Measurements from ENCODE around the gene MYO3B.
A peak's percentile ranks its signal among the peaks of the same experiment; 100 is the strongest.
"Not testable (repeated sequence)": the region's sequence is repeated elsewhere in the genome, so short reads cannot be mapped to it uniquely, and the experiment has no call there.

Gene MYO3B

DNA sequence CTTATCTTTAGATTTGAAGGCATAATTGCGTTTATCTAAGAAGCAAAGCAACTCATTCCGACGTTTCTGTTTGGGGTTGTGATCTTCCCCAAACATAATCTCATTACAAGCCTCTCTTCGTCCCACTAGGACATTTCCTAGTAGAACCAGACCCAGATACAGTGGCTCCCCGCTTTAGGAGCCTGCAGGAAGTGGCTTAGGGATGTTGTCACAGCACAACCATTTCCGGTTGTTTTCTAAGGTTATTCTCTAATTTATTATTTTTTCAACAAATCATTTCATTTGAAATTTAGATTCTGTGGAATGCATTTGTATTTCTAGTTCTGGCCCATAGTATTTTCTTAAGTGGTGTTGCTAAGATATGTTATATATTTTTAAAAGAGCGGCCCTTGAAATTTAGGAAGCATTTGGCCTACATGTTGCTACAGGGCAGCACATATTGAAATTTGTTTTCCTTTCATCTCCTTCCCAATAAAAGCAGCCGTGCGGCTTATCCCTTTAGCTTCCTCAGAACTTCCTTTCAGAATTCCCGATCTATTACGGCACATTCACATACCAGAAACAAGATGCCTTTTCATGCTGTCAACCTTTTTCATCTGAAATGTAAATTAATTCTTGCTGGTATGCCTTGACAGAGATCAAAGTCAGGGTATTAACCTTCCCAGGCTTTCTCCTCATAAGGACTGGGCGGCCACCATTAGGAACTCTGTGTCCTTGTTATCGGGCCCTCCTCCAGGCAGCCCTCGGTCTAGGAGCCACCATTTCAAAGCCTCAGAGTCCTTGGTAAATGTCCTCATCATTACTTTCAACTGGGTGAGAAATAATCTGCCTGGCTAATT, 326.2 kb downstream of the MYO3B start:
- no peak for DNase-seq (ENCODE audit: low read depth in 3 of 3)

DNA sequence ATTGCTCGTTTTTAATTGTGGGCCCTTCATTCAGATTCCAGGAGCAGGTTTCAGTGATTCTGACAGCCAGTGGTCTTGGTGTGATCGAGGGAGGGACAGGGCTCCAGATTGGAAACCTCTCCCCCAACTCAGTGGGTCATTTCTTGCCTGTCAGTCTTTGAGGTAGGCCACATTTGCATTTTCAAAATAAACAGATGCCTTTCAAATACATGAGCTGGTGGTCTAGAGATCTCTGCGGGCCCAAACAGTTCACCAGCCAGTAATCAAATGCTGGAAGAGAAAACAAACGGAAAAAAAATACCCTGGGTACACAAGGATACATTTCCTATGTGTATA, 326.8 kb downstream of the MYO3B start:
- no peak for DNase-seq (ENCODE audit: low read depth in 3 of 3)

DNA sequence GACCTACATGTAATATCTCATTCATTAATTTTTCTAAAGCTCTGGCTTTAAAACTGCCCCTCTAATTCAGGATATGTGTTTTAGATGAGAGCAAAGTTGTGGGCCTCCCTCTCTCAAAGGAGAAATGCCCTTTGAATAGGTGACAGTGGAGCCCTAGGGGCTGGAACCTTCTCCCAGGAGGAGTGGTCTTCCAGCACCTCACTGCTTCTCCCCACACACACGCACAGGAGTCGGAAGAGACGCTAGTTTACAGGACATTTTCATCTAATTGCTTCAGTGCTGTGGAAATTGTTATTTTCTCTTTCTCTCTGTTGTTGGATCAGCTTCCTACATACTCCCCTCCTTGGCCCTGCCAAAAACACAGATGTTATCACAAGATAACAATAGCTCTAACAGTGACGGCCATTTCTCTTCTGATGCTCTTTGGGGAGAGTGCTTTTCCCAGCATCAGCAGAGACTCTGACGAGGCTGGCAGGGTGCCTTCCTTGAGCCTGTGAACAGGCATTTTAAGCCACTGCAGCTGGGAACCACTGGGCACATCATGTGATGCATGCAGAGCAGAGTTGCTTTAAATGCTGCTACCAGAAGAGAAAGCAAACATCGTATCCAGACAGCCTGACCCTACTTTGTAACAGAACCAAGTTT, 327.8 kb downstream of the MYO3B start:
- no peak for DNase-seq (ENCODE audit: low read depth in 3 of 3)

DNA sequence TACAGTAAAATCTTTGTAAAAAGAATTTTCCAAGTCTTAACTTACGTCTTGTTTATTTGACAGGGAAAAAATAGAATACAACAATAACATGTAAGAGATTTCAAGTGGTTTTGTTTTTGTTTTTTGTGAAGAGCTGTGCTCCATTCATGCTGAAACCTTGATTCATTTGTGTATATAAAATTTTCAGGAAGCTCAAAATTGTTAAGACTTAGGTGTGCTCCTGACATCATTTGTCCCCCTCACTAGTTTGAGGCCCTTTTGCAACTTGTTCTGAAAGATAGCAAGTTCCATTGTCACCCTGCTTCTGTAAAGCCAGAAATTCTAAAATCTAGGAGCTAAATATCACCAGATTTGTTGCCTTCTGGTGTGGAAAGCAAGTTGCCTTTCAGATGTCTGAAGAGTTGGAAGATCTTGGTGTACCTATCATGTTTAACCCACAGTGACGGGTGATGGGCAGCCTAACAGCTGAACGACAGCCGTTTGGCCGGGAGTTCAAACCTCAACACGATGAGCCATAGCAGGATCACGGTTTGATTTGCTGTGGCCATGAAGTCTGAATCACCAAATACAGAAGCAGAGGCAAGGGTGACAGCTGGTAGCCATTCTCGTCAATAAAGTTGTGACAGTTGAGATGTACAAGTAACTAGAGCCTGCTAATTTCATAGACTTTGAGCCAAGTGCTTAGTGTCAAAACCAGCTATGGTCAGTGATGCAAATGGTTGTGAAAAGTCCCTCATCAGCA, 331.7 kb downstream of the MYO3B start:
- peak in 1 of 3 donors; percentile 12 for DNase-seq (ENCODE audit: low read depth in 3 of 3)

DNA sequence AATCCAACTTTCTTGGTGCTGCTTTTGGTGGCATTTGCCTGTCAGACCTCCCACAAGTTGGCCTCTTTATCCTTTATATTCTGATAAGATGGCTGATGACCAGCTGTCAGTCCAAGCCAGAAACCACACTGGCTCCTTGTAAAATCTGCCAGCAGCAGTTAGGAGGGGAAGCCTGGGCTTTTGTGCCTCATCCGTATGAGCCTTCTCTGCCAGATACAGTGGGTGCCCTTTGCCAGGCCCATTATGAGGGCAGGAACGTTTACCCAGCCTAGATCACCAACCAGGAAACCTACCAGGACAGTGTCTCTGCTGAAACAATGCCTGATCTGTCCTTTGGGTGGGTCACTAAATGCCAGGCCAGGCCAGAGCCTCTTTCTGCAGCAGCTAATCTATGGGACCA, 334.3 kb downstream of the MYO3B start:
- no peak for DNase-seq (ENCODE audit: low read depth in 3 of 3)

DNA sequence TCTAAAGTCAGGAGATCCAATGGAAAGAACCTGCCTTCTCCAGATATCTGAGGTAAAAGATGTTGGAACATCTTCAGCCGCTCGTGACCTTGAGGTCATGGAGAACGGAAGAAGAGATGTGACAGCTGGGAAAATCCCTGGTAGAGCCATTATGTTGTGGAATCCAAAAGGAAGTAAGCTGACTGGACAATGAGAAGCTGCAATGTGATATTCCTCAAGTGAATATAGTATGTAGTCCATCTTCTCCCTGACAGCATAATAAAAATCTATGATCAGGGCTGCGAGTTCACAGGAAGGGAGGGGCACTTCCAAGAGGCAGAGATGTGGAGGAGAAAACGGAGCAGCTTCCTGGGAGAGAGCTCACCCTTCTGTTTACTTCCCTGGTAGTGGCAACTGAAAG, 336.2 kb downstream of the MYO3B start:
- no peak for DNase-seq (ENCODE audit: low read depth in 3 of 3)

DNA sequence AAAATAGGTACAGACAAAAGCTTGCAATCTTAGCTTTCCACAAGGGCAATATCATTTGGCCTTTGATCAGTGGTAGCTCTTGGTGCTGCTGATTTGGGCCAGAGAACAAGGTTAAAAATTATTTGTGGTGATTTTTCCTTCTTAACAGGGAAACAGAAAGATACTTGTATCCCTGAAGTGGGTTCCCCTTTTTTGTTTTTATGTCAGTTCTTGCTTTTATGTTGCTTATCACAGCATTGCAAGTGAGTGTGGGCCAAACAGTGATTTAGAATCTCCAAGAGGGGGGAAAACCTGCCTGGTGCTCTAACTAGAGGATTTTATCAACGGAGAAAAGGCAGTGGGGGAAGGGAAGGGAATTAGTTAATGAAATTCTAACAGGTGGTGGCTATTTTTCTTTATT, 339.6 kb downstream of the MYO3B start:
- no peak for DNase-seq (ENCODE audit: low read depth in 3 of 3)

DNA sequence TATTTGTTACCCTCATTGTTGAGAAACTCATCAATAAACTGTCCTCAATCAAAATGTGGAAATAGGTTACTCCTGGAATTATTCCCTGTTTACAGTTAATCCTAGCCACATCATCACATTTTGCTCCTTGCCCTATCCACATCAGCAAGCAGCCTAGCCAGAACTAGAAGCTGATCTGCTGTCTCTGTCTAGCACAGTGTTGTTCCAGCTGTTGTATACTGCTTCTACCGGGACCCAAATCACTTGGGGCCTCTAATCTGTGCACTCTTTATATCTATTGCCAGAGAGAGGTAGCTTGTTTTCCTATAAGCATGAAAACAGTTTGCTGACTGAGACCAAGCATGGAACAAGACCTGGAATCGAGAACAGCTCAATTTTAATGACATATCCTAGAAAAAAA, 341.0 kb downstream of the MYO3B start:
- DNase-seq (ENCODE audit: low read depth in 3 of 3), result no peak

DNA sequence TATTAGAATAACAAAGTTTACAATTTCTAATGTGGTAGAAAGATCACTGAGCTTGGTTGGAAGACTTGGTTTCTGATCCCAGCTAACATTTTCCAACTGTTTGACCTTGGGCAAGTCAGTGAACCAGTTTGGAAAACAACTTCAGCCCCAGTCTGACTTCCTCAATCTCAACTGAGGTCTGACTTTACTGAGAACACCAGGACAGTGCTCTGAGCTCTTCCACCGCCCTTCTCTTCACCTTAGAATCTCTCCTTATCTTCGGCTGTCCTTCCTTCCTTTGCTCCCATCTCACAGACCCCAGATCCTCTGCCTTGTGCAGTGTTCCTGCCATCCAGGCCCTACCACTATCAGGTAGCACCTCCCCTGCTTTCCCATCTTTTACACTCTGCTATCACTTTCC, 343.4 kb downstream of the MYO3B start:
- no peak for DNase-seq (ENCODE audit: low read depth in 3 of 3)

DNA sequence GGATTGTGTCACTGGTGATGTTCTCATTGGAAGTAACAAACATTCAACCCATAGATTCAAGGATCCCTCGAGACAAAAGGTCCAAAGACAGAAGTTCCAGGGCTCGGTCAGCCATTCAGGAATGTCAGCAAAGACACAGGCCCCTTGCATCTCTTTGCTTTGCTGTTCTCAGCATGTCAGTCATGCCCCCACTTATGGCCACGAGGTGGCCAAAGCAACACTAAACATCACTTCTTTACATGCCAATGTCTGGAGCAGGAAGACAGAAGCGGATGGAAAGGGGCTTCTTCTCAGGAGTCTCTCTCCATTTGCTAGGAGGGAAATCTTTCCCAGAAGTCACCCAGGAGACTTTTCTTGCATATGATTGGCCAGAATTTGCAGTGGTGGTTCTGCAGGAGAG, 345.6 kb downstream of the MYO3B start:
- DNase-seq (ENCODE audit: low read depth in 3 of 3), result no peak

DNA sequence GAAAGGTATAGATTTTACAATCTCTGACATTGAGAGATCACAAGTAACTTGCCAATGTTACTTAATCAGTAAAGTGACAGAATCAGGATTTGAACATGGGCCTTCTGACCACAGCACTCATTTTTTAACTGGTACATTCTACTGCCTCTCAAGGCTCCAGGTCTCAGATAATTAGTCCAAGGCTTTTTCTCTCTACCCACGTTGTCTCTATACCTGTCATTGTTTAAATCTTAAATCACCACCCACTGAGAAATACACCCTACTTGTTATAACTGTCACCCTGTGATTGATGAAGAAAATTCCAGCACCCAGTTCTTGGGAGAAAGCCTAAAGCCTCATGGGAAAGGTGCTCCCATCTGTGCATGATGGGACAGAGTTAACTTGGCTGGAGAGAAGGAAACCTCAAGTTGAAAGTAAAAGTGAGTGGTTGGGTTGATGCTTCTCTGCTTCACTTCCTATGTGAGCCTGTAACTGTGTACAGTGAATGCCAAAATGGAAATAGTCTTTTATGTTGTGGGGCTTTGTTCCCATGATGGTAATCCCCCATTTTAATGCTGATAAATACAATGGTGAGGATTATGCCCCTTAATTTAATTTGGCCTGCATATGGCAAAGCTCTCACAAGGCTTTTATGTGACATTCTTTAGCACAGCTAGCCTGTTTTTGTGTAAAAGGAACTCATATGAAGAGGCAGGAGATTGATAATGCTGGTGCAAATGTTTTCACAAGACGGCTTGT, 347.1 kb downstream of the MYO3B start:
- no peak for DNase-seq (ENCODE audit: low read depth in 3 of 3)

DNA sequence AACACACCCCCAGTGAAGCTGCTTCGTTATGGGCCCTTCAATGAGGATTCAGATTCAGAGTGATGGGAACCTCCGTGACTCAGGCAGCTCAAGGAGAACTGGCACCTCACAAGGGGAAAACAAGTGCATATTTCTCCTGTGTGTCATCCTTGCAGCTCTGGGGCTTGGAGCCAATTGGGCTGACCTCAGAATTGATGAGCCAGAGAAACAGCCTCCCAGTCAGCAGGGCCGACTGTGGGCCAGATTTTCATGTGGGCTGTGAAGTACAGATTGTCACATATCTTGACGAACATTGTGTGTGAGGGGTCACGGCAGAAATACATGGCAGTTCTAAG, 347.6 kb downstream of the MYO3B start:
- DNase-seq (ENCODE audit: low read depth in 3 of 3), result no peak

DNA sequence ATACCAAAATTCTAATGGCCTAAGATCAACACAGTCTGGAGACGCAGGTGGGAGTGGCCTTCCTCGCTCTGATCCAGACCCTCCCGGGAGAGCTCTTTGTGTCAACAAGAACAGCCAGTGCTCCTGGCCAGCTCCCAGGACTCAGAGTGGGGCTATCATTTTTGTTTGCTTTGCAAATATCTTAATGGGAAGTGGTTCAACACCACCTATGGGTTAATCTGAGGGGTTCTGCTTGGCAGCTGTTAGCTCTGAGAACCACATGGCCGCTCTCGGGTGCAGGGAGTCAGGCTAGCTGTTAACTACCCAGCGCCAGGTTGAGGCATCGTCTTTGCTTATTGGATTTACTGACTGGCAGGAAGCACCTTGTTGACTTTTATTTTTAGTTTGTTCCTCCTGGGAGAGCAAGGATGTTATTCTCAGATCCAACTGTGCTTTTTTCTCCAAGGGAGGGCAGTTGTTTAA, 352.4 kb downstream of the MYO3B start:
- DNase-seq (ENCODE audit: low read depth in 3 of 3), result no peak

DNA sequence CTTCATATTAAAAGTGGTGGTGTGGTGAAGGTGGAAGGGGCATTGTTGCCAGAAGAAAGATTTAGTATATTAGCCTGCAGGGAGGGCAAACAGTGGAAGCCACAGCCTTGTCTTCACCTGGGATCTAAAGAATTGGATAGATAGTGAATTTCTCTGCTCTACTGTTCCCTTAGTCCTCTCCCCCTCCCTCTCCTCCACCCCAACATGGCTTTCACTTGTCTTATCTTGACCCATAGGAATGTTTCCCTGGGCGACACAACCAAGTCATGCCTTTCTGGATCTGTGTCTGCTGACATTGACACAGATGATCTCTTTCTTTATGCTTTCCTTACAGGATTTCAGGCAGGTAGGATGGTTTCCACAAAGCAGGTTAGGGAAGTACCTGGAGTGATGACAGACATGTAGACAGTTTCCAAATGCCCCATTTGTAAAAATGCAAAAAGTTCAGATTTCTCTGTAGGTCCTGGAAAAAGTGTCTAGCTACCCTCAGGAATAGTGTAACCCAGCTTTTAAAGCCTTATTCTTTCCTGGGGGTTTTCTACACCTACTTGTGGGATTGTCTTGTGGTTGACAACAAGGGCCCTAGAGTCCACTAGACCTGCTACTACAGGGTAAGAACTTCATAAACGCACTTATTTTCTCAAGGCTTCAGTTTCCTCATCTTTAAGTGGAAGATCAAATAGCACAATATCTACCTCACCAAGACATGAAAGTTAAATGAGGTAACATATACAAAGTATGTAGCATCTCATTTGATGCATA, 353.0 kb downstream of the MYO3B start:
- DNase-seq (ENCODE audit: low read depth in 3 of 3), result no peak

DNA sequence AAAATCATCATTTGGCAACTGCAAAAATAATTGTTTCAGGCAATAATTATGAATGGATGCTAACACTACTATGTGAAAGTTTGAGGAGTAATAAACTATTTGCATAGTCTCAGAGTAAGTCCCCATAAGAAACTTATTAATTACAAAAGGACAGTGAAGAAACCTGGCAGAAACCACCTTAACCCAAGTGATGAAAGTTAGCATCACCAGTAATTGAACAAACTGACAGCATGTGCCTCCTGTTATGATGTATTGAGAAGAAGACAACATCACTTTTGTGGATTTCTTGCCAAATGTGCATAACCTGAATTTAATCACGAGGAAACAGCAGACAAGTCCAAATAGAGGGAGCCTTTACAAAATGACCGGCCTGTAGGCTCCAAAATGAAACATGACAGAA, 353.9 kb downstream of the MYO3B start:
- DNase-seq (ENCODE audit: low read depth in 3 of 3), result no peak

DNA sequence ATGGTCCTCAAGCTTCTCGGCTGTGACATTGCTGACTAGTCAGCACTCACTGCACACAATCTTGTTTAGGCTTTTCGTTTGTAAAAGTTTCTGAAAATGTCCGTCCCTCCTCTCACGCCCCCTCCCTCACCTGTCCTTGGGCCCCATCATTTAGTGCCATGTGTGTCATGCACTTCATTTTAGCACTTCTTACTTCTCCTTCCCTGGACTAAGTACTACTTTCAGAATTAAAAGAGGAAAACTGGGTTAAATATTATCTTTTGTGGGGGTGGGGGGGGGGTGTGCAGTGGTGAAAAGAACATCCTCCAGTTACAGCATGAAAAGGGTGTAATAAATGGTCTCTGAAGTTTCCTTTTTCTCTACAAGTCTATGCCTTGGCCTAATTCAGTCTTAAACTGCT, 355.2 kb downstream of the MYO3B start:
- no peak for DNase-seq (ENCODE audit: low read depth in 3 of 3)

DNA sequence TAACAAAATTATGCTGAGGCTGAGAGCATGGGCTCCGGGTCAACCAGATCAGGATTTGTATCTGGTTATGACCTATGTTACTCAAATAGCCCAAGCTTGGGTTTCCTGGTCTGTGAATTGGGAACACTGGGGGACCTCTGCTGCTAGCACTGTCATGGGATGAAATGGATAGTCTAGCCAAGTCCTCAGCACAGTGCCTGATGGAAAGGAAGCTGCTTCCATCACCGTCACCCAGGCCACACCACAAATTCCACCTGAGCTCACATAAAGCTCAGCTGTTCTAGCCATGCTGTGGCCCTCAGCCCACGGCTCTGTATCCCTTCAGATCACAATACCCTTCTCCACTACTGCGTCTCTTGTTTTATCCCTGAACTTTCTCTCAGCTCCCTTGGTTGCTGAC, 357.6 kb downstream of the MYO3B start:
- no peak for DNase-seq (ENCODE audit: low read depth in 3 of 3)

DNA sequence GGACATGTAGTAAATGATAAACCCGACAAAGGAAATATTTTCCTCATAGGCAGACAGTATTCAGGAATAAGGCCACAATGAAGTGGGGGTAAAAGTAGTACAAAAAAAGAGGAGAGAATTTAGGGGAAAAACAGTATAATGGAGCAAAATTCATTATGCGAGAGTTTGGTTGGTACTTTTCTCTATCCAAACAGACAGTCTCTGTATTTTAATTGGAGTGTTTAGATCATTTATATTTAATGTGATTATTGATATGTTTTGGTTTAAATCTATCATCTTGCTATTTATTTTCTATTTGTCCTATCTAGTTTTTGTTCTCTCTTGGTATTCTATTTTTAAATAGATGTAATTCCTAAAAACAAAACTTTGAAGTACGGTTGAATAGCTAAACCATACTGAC, 366.9 kb downstream of the MYO3B start:
- no peak for DNase-seq (ENCODE audit: low read depth in 3 of 3)

DNA sequence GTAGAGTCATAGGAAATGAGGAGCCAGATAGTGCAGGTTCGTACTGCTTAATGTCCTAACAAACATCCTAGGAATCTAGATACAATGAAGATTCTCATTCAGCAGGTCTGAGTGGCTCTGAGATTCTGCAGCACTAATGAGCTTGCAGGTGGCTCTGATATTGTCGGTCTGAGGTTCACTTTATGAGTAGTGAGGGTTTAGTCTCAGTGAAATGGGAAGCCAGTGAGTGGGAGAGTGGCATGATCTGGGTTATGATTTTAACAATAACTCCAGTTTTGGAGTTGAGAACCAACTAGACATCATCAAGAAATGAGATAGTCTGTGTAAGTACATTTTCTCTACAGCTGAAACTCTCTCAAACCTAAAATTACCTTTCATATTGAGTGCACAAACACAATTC, 370.4 kb downstream of the MYO3B start:
- no peak for DNase-seq (ENCODE audit: low read depth in 3 of 3)

DNA sequence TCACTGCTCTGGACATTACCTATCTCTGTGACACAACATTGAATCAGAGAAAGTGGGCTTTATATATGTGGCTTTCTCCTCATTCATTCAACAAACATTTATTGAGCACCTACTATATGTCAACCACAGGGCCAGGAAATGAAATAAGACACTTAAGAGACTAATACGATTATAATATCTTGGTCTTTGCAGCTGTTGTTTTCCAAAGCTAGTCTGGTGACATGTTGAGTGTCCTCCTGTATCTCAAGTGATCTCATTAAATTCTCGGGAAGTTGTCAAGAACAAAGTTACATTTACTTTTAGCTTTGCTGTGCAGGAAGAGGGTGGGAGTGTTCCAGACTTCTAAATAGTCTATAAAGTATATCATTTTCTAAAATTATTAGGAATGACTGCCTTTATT, 372.6 kb downstream of the MYO3B start:
- no peak for DNase-seq (ENCODE audit: low read depth in 3 of 3)

DNA sequence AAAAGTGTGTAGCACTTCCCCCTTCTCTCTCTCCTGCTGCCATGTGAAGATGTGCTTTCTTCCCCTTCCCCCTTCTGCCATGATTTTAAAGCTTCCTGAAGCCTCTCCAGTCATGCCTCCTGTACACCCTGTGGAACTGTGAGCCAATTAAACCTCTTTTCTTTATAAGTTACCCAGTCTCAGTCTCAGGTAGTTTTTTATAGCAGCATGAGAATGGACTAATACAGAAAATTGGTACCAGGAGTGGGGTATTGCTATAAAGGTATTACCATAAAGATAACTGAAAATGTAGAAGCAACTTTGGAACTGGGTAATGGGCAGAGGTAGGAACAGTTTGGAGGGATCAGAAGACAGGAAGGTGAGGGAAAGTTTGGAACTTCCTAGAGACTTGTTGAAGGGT, 374.0 kb downstream of the MYO3B start:
- DNase-seq (ENCODE audit: low read depth in 3 of 3), result not testable (repeated sequence)

DNA sequence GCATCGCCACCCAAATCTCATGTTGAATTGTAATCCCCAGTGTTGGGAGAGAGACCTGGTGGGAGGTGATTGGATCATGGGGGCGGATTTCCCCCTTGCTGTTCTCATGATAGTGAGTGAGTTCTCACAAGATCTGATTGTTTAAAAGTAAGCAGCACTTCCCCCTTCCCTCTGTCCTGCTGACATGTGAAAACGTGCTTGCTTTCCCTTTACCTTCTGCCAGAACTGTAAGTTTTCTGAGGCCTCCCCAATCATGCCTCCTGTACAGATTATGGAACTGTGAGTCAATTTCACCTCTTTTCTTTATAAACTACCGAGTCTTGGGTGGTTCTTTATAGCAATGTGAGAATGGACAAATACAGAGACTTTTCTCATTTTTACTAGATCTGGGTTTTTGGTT, 375.8 kb downstream of the MYO3B start:
- no peak for DNase-seq (ENCODE audit: low read depth in 3 of 3)
